Stimulated activated CD8-positive, alpha-beta memory T cell treated with anti-CD3 and anti-CD28 coated beads, Interleukin-15, amount 100 ng/mL, for 1 hour (primary cell): ENCODE measurements around the gene ST3GAL4.
"Not testable (repeated sequence)": the region's sequence is repeated elsewhere in the genome, so short reads cannot be mapped to it uniquely, and the experiment has no call there.

Source experiments
- DNase-seq: peaks from one replicate; pipeline ENCODE4 v3.0.0-alpha.2; 2020; ENCODE audit warnings: low read depth

The ST3GAL4 gene

GRCh38 chr11:126365508-126365907, 10.0 kb downstream of the ST3GAL4 start:
- DNase-seq, result not testable (repeated sequence)

DNA sequence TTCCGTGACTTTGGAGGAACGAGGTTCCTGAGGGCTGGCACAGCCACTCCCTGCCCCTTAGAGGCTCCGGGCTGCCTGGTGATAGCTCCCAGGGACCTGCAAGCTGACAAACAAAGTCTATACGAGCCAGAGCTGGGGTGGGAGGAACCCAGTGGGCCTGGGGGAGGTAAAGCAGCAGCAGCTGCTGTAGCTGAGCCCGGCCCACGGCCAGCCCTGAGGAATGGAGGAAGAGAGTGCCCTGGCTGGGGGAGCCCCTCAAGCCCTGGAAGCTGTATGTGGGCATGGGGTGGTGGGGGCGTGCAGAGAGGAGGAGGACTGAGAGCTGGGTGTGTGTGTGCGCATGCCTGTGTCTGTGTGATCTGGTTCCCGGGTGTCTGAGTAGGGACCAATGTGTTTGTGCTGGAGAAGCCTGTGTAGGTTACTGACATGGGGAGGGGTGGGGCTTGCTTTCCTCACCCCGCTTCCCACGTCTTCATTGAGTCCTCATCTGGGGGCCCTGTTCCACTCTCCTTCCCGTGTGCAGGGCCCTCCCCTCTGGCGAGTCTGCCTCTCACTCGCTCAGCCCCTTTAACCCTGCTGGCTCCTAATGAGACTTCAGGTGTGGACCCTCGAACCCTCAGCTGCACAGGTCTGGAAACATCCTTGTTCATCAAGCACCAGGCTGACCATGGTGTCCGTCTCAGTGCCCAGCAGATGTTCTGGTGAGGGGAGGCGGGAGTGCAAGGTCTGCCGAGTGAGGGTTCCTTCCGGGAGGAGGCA, 10.8 kb downstream of the ST3GAL4 start:
- DNase-seq, result no peak

GRCh38 chr11:126366823-126367654, 11.6 kb downstream of the ST3GAL4 start:
- DNase-seq, result not testable (repeated sequence)

DNA sequence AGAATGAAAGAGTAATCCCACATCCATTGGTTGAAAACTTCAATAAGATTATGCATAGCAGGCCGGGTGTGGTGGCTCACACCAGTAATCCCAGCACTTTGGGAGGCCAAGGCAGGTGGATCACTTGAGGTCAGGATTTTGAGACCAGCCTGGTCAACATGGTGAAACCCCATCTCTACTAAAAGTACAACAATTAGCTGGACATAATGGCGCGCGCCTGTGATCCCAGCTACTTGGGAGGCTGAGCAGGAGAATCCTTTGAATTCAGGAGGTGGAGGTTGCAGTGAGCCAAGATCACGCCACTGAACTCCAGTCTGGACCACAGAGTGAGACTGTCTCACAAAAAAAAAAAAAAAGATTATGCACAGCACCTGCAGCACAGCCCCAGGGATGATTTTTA, 12.3 kb downstream of the ST3GAL4 start:
- DNase-seq, result not testable (repeated sequence)

- DNase-seq, result not testable (repeated sequence)
These were observed 13.0 kb downstream of the ST3GAL4 start for GRCh38 chr11:126368336-126369119.

- no peak for DNase-seq
These were observed 14.5 kb downstream of the ST3GAL4 start for GRCh38 chr11:126370016-126370415.

- no peak for DNase-seq
These were observed 16.1 kb downstream of the ST3GAL4 start for GRCh38 chr11:126371595-126371994.

- DNase-seq, result not testable (repeated sequence)
These were observed 18.0 kb downstream of the ST3GAL4 start for GRCh38 chr11:126373389-126374066.

- DNase-seq, result not testable (repeated sequence)
These were observed 19.2 kb downstream of the ST3GAL4 start for GRCh38 chr11:126374562-126375300.

DNA sequence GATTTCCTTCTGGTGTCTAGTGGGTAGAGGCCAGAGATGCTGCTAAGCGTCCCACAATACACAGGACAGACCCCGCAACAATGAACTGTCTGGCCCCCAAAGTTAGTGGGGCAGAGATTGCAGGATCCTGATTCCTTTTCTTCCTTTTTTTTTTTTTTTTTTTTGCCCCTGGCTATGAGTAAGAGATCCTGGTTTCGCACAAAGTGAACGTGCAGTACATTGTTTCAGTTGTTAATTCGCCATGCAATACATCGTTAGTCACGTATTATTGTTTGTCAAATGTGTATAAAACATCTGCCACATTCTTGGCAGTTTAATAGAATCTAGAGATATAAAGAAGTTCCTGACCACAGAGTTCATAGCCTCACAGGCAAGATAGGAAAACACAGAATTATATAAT, 20.2 kb downstream of the ST3GAL4 start:
- no peak for DNase-seq

DNA sequence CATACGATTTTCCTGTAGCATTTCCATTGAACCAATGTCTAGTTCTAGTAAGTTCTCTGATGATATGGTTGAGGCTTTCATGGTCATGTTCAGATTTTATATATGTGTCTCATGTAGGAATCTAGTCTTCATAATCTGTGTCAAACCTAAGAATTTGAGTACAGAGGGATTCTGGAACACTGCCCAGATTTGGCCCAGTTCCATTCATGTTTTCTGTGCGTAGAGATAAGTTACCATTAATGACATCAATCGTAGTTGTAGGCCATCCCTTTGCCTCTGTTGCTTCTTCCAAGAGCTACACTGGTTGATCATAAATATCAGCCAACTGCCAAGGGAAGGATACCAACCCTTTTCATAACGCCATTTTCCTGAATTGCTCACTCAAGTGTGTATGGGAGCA, 23.3 kb downstream of the ST3GAL4 start:
- DNase-seq, result no peak

- no peak for DNase-seq
These were observed 25.4 kb downstream of the ST3GAL4 start for GRCh38 chr11:126380909-126381308.

DNA sequence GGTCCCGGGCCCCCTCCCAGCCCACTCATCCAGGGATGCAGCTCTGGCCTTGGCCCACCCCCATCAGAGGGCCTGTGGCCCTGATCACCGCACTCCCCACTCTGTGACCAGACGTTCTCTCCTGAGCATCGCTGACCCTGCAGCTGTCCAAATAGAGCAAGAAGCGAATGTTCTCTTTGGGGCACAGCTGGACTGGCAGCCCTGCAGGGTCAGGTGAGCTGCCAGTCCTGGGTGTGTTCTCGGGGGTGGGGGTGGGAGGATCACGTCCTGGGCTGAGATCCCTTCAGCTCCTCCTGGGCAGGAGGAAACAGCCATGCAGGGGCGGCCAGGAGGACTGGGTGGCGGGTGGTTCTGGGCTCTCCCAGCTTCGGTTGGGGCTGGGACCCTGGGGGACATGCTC, 26.5 kb downstream of the ST3GAL4 start:
- DNase-seq, result not testable (repeated sequence)

- DNase-seq, result not testable (repeated sequence)
These were observed 27.2 kb downstream of the ST3GAL4 start for GRCh38 chr11:126382641-126383040.

- no peak for DNase-seq
These were observed 28.2 kb downstream of the ST3GAL4 start for GRCh38 chr11:126383339-126384335.

GRCh38 chr11:126384449-126385070, 29.1 kb downstream of the ST3GAL4 start:
- DNase-seq, result no peak

- no peak for DNase-seq
These were observed 30.7 kb downstream of the ST3GAL4 start for GRCh38 chr11:126385991-126386728.

DNA sequence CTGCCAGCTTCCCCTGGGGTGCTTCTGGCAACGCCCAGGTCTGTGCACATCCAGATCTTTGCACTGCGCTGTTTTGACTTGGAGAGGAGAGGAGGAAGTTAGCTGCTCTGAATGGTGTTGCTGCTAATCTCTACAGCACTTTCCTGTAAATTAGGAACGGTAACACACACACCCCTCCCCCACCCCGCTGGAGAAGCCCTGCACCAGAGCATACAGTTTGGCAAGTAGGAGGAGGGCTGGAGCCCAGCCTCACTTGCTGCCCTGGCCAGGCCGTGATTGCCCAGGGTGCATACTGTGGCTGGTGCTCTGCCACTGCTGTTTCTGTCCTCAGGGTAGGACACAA, 31.2 kb downstream of the ST3GAL4 start:
- DNase-seq, result not testable (repeated sequence)

DNA sequence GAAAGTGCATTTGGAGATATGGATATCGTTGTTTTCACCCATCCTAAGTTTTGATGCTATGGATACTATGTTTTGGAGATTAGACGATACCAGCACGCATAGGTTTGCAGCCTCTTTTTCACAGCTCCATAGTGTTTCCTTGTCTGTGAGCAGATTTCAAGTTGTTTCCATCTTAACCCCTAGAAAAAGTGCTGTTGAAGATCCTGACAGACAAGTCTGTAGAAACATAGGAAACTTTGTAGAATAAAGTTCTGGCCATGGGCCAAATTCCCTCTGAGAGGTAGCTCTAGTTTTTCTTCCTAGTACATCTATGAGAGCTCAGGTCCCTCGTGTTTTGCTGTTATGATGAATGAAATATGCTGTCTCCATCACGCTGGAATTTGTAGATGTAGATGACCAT, 32.4 kb downstream of the ST3GAL4 start:
- DNase-seq, result no peak
